ENCODE results near the gene USH2A. TPM values are rescaled to one million over a fixed set of nuclear protein-coding genes. Genes with fewer than 3 reads are reported as not detected.
"Not testable (repeated sequence)": the region's sequence is repeated elsewhere in the genome, so short reads cannot be mapped to it uniquely, and the experiment has no call there.

USH2A gene
- total RNA-seq, 1 experiment from 2014 or later = not detected

DNA sequence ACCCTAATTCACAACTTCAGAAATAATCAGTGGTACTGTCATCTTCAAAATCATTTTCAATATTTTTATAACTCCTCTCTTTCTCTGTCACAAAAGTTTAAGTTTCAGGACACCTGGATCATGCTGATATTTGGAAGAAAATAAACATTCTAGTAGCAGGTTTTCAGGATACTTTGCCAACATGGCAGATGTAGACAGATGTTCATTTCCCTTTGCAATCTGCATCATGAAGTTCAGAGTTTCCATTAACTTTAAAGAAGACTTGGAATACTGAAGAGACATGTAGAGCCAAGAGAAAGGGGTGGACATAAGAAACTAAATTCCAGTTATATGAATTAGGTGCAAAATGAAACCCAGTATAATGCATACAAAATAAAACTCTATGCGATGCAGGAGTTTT, 218.1 kb downstream of the USH2A start:
- no peak for DNase-seq (ENCODE audit: low spot score)

DNA sequence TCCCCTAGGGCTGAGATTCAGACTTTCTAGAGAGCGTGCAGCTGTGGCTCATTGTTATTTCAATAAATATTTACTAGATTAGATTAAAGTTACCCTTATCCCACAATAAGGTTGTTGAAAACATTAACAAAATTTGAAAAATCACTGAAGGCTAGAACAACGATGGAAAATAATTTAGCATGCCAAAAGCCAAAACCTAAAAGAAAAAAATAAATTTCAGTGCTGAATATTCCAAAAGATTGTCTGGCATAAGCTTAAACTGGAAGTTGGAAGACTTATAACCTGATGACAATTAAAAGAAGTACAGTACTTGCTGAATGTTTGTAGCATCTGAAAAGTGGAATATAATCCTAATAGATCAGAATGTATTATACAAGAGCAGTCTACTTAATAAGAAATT, 221.3 kb downstream of the USH2A start:
- no peak for DNase-seq (ENCODE audit: low spot score)

DNA sequence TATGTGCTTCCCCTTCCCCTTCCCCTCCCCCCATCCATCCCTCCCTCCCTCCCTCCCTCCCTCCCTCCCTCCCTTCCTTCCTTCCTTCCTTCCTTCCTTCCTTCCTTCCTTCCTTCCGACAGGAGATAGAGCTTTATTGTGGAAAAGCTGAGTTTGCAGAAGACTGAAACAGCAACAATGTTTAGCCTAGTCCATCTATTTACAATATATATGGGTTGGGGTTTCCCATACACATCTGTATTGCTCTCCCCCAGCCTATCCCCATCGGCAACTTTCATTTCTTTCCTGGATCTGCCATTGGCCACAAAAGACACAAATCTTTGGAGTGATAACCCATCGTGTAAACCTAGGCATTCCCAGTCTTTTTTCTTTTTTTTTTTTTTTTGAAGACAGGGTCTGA, 222.3 kb downstream of the USH2A start:
- no peak for DNase-seq (ENCODE audit: low spot score)

DNA sequence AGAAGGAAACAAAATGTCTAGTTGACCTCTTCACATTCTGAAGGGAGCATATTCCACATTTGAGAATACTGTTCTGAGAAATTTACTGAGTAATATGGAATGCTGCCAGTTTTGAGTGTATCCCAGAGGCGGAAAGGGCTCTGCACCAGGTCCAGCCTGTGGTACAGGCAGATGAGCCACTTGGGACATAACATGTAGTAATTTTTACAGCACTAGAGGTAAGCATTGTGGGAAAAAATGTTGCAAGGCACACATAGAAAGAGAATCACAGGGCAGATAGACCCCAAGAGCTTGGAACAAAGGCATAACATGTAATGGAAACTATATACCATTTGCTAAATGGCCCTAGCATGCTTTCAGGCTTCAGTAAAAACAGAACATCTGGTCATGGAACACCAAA, 228.5 kb downstream of the USH2A start:
- DNase-seq (ENCODE audit: low spot score) = no peak

DNA sequence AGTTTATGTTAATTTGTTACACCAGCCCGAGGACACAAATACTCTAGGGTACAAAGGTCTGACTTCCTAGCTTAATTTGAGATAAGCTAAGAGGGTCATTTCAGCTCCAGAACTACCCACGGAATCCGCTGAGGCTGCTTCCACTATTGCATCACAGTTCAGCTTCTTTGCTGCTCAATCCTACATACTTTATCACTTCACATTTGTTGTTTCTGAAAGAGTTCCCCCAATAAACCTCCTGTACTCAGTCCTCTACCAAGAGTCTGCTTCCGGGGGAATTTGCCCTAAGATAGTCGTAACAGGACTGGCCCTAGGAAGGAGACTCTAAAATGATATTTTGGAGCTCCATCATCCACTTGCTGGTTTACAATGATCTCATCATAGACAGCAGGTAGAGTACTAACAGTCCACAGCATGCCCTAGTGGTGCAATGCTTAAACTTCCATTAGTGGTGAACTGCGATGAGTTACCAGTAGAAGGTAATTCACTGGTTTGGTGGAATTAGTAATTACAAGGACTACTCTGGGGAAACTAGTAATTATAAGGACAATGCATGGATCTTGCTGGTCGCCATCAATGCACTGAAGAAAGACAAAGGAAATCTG, 229.3 kb downstream of the USH2A start:
- DNase-seq (ENCODE audit: low spot score) = peak; percentile 10

DNA sequence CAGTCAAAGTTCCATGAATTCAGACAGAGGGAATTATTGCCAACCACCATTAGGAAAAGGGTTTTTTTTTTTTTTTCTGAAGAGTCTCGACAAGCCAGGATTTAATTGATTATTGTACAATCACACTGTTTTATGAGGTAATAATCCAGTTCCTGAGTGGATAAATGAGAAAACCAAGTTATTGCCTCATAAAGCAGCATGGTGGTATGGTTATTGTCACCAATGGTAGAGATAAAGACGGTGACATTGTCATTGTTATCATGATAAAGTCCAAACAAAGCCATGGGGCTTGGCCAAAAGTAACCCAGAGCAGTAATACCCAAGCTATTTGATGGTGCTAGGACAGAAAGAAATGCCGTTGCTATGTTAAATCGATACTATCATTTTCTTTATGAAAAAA, 232.8 kb downstream of the USH2A start:
- no peak for DNase-seq (ENCODE audit: low spot score)

DNA sequence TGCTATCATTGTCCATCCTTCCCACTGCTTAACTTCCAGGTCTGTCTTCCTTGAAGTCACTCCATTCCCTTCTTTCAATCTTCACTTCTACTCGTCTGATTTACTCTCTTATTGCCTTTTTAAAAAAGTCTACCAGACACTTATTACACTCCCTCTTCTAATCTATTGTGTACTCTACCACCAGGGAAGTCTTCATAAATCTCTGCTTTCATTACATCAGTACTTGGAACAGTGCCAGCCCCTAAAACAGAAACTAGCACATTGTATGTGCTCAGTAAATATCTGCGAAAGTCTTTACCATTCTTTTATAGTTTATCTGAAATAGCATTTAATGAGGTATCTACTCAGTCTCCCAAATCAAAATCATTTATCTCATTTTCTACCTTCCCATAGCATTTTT, 236.4 kb downstream of the USH2A start:
- DNase-seq (ENCODE audit: low spot score) = no peak

DNA sequence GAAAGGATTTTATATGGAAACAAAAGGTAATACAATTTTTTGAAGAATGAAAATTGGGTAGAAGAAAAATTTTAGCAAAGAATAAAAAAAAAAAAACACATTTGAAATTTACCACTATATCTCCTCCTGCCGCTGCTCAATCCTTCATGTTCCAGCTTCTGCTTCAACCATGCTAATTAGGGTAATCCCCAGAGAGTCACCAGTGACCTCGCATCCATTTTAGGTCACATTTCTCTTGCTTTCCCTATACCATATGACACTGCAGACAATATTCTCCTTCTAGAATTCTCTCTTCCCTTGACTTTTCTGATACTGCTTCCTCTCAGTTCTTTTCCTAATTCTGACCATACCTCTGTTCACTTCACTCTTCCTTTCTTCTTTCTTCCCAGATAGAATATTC, 237.1 kb downstream of the USH2A start:
- DNase-seq (ENCODE audit: low spot score) = no peak

DNA sequence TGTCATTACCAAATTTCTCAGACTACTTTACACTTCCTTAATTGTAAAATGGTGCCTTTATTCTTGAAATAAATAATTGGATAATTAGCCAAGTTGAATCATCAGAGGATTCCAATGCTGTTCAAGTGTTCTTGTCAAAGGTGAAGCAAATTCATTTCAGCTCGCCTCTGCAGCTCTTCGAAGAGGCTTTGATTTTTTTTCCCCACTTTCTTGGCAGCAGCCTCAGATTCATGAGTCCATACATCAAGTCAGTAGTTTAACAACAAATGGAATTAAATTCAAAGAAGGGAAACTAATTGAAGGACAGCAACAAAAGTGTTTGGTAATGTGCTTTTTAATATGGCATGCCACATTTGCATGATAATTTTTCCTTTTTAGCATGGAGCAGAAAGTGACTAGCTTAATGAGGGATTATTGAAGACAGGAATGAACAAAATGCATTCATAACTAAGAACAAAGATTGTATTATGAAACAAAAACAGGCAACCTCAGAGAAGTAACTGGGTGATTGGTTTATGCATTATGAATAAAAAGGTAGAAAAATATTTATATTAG, 239.0 kb downstream of the USH2A start:
- no peak for DNase-seq (ENCODE audit: low spot score)

DNA sequence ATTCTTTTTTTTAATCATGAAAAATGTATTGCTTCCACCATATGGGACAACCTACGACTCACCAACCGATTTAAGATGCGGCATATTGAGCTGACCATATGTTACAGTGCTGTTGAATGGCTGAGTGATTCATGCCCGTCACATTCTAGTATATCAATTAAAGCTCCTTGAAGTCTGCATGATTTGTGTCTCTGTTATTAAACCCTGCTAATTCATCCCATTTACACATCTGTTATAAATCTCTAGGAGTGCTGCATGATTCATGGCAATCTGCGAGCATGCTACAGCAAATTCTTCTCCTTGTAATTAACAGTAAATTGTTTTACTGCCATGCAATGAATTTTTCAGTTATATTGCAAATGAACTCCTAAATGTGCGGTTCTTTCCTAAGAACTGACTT, 239.8 kb downstream of the USH2A start:
- DNase-seq (ENCODE audit: low spot score) = no peak

DNA sequence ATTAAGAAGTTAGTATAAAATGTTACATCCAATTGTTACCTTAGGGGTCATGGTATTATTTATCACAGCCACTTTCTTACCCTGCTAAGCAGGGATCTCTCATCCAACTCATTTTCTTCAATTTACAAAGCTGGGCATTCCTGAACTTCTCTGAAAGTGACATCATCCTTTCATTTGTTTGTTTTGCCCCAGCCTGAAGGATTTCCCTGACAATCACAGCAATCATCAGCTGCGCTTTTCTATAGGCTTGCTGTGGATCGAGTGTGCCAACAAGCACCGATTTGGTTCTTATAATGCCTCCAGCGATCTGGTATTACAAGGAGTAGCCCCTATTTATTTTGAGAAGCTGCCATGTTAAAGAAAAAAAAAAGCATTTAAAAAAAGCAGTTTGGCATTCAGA, 240.2 kb downstream of the USH2A start:
- DNase-seq (ENCODE audit: low spot score) = no peak

DNA sequence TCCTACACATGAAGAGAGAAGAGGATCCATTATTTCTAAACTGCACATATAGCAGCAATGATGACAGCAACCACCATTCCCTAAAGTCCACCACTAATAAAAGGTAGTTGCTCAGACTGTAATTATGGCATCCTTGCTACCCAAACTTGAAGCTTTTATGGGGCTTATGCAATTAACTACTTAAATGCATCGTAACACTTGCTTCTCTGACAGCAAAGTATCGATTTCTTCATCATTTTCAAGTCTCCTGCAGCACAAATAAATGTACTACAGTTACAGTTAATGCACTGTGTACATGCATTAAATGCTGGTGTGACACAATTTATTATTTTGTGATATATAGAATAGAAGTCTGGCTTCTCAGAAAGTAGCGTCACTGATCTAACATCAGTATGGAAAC, 241.7 kb downstream of the USH2A start:
- DNase-seq (ENCODE audit: low spot score) = no peak

DNA sequence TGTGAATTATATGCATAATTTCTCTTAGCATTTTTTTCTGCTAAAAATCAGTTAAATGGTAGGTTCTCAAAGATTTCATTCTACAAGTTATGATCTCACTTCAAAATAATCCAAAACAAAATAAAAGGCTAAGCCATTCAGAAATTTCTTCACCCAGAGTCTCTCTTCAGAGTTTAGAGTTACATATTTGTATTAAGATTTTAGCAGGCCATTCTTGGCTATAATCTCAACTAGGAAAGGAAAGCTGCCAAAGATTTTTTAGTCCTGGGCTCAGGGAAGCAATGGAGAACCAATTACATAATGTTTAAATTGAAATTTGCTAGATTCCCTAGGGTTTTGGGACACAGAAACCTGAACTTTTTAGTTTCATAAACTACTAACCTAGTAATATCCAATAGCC, 245.0 kb downstream of the USH2A start:
- DNase-seq (ENCODE audit: low spot score) = no peak

DNA sequence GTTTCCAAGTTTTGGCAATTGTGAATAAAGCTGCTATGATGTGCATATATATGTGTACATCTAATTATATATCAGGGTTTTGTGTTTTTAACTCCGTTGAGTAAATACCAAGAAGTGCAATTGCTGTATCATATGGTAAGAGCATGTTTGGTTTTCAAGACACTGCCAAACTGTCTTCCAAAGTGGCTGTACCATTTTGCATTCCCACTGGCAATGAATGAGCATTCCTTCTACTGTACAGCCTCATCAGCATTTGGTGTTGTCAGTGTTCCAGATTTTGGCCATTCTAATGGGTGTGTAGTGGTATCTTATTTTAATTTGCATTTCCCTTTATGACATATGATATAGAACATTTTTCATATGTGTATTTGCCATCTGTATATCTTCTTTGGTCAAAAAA, 246.3 kb downstream of the USH2A start:
- DNase-seq (ENCODE audit: low spot score) = no peak

DNA sequence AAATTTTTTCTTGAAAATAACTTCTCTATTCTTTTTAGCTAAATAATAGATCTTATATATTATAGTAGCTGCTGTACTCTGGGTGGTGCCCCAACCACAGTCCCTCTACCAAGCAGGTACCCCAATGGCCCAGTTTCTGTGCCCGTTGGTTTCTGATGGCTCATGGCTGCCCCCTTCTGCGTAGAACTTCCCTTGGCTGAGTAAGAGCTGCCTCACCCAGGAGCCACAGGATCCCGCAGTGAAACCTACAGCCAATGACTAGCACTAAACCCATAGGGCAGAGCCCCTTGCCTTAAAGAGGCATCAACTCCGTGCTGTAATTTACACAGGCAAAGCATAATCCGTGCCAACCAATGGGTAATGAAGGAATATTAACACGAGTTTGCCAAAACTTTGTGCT, 247.5 kb downstream of the USH2A start:
- DNase-seq (ENCODE audit: low spot score) = no peak

DNA sequence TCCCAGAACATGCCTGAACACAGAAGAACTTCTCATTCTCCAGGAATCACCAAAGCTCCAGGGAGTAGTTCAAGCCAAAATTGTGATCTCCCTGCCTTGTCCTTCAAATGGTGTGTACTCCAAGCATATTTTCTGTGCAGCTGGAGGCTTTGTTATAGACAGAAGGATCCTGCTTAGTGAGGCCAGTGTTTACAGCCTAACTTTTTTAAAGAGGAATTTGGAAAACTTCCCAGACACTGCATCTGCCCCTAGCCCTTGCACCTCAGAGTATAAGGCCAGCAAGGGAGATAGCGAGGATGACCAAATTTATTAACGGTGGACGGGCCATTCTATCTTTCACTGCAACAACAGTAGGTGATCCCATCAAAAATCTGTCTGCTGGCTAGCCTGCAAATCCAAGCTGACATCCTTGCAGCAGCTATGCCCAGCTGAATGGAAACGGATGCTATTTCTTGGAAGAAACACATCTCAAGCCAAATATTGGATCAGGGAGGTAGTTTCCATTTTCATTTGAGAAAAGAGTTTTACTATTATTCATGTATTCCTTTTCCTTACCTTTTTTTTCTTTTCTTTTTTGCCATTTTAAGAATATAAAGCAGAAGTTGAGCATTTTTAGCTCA, 249.8 kb downstream of the USH2A start:
- DNase-seq (ENCODE audit: low spot score) = no peak

DNA sequence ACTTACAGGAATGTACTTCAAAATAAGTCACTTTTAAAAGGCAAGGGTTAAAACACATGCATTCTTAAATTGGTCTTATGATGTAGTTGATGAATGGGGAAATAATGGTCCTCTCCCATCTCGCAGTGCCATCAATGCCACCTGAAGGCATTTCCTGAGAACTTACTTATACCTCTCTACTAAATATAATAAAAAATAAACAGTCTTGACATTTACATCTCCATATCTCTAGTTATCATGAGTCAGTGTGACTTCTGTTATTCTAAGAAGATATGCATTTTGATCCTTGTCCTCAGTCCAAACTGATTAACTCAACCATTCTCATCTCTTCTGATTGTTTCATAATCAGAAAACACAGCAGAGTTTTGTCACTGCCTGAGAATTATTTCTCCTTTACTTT, 253.9 kb downstream of the USH2A start:
- DNase-seq (ENCODE audit: low spot score) = no peak

DNA sequence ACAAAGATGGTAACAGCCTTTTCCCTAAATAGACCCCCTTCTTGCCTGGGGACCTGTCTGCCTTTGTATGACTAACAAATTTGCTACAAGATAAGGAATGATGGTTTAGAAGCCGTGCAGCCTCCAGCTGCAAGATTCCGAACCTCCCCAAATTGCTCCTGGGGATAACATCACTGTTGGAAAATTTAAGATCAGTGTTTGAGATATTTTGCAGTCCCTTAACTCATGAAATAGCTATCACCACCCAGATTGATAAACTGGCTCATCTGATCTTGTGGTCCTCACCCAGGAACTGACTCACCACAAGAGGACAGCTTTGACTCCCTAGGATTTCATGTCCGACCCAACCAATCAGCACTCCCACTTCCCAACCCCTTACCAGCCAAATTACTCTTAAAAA, 254.7 kb downstream of the USH2A start:
- DNase-seq (ENCODE audit: low spot score) = no peak

DNA sequence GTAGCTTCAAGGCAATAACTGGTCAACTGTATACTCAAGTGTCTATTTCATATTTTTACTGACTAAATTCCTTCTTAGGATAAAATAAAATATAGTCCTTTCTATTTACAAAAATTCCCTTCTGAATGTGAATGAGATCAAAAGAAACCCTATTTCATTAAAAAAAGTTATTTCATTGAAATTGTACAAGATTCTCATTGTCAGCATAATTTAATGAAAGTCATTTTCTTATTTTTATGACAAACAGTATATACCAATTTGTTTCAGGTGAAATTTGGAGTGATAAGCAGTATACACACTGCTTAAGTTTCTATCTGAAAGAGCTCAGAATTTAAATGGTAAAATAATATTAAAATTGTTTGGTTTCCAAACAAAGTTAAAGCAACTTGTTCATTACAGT, 269.2 kb downstream of the USH2A start:
- no peak for DNase-seq (ENCODE audit: low spot score)

DNA sequence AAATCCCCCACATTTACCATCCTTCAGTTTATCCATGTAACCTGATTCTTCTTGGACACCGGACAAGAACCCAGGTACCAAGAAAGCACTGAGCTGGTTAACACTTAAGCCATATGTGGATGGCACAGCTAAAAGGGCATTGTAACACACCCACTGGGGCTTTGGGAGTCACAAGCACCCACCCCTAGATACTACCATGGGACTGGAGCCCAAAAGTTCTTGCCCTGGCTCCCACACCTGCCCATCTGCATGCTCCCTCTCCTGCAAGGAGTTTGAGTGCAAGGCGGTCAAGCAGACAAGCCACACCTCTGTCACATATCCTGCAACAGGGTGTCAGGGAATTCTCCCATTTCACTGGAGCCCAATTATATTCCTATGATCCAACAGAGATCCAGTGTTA, 270.1 kb downstream of the USH2A start:
- no peak for DNase-seq (ENCODE audit: low spot score)

DNA sequence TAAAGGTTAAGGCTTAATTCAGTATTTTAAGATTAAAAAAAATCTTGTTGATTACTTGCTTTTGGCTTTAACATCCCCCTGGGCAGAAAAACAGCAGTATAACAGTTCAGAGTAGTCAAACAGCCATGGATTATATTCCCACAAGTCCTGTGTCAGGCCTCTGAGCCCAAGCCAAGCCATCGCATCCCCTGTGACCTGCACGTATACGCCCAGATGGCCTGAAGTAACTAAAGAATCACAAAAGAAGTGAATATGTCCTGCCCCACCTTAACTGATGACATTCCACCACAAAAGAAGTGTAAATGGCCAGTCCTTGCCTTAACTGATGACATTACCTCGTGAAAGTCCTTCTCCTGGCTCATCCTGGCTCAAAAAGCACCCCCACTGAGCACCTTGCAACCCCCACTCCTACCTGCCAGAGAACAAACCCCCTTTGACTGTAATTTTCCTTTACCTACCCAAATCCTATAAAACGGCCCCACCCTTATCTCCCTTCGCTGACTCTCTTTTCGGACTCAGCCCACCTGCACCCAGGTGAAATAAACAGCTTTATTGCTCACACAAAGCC, 277.7 kb downstream of the USH2A start:
- not testable (repeated sequence) for DNase-seq (ENCODE audit: low spot score)

DNA sequence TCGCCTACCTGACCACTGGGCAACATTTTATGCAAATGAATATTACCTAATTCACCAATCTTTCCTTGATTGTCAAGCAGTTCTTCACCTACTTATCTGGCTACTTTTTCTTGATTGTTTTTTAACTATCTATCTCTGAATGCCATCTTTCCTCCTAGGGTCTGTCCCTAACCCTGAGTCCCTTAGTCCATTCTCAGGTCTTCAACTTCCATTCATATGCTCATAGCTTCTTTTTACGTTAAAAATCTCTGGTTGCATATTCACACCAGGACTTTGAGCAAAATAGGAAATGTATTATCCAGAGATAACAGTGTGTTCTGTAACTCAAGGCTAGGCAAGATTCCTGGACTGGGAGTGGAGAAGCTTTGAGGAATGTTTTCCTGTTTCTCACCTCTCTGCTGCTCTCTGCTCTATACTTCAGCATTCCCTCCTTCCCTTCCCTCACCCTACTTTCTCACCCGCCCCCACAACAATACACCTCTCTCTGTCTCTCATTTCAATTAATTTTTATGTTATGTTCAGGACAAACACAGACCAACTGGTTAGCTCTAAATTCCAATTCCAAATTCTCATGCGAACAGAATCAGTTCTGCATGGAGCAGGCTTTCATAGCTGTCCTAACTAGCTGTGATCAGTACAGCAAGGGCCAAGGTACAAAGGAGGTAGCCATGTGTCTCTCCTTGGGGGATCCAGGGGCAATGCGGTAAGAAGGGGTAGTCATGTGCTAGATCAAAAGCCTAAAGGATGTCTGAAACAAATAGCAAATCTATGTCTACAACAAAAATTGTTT, 278.4 kb downstream of the USH2A start:
- DNase-seq (ENCODE audit: low spot score) = no peak

DNA sequence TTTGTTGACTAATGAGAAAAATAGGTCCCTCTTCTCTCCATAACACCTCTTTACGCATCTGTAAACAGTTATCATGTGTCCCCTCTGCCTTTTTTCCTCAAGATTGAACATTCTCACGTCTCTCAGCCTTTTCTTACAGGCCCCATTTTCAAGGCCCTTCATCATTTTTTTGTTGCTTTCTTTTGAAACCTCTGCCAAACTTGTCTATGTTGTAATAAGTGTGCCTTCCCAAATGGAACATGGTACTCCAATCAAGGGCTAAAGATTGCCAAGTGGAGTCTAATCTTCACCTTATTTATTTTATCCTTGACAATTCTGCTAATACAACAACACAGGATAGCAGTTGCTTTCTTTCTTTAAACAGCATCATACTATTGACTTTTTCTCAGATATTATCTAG, 280.3 kb downstream of the USH2A start:
- DNase-seq (ENCODE audit: low spot score) = no peak
